Astrocyte (in vitro differentiated cells and primary cell): ENCODE data around the gene TGM2.

ENCODE experiments used
- CTCF ChIP-seq: IDR thresholded peaks from 2 replicates; pipeline ENCODE4 v1.5.1; 2011; ENCODE audit warnings: low read depth, mild to moderate bottlenecking, inconsistent platforms, low read length, moderate library complexity; ENCODE audit not compliant: insufficient read depth
- EZH2 ChIP-seq: IDR thresholded peaks from 2 replicates; pipeline ENCODE4 v1.6.1; 2012; ENCODE audit warnings: mild to moderate bottlenecking, low read length, inconsistent platforms; ENCODE audit not compliant: insufficient read depth

GRCh38 chr20:38138086-38138778 lies 26.8 kb downstream of the TGM2 start:
- TF ChIP-seq CTCF (no peak), EZH2 (no peak)
